ENCODE data around the gene LRP1B. TPM values are rescaled to one million over a fixed set of nuclear protein-coding genes. Genes with fewer than 3 reads are reported as not detected.

The LRP1B gene
- total RNA-seq, 1 donor from 2014 or later = 0.12 TPM

DNA sequence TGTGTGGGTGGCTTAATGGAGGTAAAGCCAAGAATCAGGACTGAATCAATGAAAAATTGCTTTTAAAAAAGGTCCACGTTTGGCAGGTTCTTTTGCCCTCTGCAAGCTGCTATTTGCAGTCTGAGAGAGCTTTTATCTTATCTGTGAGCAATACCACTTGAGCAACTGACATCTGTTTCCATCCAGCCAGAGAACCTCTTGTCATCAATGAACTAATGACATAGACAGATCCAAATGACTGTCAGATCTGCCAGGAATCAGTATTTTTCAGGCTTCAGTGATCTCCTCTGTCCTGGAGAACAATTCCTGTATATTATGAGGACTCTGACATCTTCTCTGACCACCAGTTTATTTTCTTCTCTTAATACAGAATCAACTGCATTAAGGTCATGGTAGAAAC is 608.1 kb downstream of the LRP1B start:
- DNase-seq (ENCODE audit: low read depth) = no peak
- TF ChIP-seq, protein P1, sequence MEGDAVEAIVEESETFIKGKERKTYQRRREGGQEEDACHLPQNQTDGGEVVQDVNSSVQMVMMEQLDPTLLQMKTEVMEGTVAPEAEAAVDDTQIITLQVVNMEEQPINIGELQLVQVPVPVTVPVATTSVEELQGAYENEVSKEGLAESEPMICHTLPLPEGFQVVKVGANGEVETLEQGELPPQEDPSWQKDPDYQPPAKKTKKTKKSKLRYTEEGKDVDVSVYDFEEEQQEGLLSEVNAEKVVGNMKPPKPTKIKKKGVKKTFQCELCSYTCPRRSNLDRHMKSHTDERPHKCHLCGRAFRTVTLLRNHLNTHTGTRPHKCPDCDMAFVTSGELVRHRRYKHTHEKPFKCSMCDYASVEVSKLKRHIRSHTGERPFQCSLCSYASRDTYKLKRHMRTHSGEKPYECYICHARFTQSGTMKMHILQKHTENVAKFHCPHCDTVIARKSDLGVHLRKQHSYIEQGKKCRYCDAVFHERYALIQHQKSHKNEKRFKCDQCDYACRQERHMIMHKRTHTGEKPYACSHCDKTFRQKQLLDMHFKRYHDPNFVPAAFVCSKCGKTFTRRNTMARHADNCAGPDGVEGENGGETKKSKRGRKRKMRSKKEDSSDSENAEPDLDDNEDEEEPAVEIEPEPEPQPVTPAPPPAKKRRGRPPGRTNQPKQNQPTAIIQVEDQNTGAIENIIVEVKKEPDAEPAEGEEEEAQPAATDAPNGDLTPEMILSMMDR (conservative IDR thresholded peaks at IDR 0.05; ENCODE audit: low read depth, low read length) = no peak
- H3K4me3 ChIP-seq (ENCODE audit: low read depth, low read length) = no peak overlapping the region

DNA sequence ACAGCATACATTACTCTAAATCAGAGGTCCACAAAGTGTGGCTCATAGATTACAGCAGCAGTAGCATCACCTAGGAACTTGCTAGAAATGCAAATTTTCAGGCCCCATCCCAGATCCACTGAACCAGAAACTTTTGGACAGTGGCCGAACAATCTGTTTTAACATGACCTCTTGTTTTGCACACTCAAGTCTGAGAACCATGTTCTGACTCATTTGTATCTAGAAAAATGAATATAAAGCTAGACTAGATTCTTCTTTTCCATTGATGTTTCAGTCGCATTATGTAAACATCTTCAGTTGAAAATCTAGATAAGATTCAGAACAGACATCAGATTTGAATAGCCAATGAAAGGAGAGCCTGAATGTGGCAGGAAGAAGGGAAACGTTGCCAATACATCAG is 608.8 kb downstream of the LRP1B start:
- H3K4me3 ChIP-seq (ENCODE audit: low read depth, low read length) = no peak overlapping the region
- TF ChIP-seq, protein P1 (conservative IDR thresholded peaks at IDR 0.05; ENCODE audit: low read depth, low read length) = no peak
- no peak for DNase-seq (ENCODE audit: low read depth)

DNA sequence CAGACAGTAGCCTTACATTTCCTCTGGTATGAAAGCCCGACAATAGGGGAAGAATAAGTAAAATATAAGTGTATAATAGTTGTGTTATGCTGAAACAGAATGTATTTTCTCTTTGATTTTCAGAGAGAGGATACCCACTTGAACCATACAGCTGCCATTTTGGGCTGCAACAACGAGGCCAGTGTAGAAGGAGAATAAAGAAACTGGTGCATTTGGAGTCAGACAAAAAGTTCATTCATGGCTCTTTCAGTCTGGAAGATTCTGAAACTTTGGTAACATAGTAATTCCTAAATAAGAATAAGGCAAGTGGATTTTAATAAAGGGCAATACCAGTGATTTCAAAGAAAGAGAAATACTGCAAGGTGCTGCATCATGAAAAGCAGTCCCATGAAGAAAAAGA is 610.9 kb downstream of the LRP1B start:
- no peak for DNase-seq (ENCODE audit: low read depth)
- H3K4me3 ChIP-seq (ENCODE audit: low read depth, low read length) = no peak overlapping the region
- TF ChIP-seq, protein P1 (conservative IDR thresholded peaks at IDR 0.05; ENCODE audit: low read depth, low read length) = no peak

DNA sequence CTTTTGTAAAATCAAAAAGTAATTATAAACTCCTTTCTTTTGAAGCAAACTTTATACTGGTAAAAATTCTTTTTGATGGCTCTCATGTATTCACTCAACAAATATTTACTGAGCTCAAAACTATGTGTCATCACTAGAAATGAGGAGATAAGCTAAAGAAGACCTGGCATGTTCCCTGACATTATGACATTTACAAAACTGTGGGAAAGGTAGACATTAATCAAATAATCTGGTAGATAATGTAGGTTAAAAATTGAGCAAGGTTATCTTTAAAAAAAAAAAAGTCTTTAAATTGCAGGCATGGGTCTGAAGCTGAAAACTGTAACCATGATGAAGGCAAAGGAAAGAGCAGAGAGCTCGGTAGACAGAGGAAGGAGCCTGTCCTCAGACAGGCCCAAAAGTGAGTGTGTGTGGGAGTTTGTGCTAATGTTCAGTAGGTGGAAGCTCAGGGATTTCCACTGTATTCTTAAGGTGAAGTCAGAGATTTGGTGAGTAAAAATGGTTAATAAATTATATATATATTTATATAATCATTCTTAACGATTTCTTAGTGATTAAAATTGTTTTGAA is 612.9 kb downstream of the LRP1B start:
- no peak overlapping the region for H3K4me3 ChIP-seq (ENCODE audit: low read depth, low read length)
- TF ChIP-seq, protein P1 (conservative IDR thresholded peaks at IDR 0.05; ENCODE audit: low read depth, low read length) = no peak
- no peak for DNase-seq (ENCODE audit: low read depth)

DNA sequence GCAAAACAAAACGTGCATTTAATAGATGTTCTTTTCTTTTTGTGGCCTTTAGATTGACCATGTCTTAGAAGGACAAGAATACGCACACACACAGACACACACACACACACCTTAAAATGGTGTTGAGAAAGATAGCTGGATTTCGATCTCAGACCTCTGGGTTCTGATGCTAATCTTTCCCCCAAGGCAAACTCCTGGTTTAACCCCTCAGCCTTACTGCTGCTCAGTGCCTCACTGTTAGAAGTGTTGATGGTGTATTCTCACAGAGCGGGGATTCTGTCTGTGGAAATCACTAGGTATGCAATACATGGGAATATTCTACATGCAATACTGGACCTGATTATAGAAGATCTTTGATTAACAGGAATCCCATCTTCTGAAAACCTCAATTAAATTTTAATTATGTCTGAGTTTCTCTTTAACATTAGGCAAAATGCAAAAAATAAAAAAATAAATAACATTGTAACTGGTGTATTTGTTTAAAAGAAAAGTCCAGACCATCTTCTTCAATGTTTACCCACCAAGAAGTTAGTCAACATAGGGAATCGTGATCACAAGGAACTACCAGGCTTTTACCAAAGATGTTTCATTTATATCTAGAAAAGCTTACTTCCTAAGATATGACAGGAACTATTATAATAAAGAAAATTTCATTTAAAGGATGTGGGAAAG is 613.5 kb downstream of the LRP1B start:
- no peak overlapping the region for H3K4me3 ChIP-seq (ENCODE audit: low read depth, low read length)
- DNase-seq (ENCODE audit: low read depth) = no peak
- TF ChIP-seq, protein P1 (conservative IDR thresholded peaks at IDR 0.05; ENCODE audit: low read depth, low read length) = no peak

DNA sequence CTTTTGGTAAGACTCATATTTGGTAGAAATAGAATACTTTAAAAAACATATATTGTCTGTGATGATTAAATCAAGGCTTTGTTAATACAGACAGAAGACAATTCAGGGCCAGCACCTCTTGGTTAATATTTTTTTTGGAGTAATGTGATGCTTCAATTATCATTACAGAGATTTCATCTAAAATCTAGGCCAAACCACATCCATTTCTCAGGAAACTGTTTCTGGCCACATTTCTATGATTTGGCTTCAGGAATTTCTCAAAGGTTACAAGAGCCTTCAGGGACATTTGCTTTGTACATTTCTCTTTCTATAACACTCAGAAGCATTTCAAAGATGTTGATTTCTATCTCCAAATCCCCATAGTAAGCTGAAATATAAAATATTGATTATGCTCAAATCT is 614.9 kb downstream of the LRP1B start:
- TF ChIP-seq, protein P1 (conservative IDR thresholded peaks at IDR 0.05; ENCODE audit: low read depth, low read length) = no peak
- no peak overlapping the region for H3K4me3 ChIP-seq (ENCODE audit: low read depth, low read length)
- DNase-seq (ENCODE audit: low read depth) = no peak

DNA sequence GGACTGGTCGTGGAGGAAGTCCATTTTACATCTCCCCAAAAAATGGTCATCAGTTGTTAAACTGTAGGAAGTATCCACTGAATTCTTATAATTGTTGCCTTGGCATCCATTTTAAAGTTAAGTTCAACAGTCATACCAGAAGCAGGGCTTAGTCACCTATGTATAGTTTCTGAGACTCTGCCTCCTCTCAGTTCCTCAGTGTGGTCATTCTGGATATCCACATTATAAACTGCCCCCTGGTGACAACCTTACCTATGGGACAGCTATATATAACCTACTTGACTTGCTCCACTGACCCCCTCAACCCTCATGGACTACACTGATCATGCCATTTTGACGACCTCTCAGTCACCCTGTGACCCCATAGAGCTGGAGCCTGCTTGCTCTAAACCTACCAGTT is 617.0 kb downstream of the LRP1B start:
- TF ChIP-seq, protein P1 (conservative IDR thresholded peaks at IDR 0.05; ENCODE audit: low read depth, low read length) = no peak
- DNase-seq (ENCODE audit: low read depth) = no peak
- H3K4me3 ChIP-seq (ENCODE audit: low read depth, low read length) = no peak overlapping the region

All from epithelial cell of proximal tubule (primary cell).